ENCODE measurements around the gene PCDHGB3.

GRCh38 chr5:141413540-141414069 is 43.6 kb downstream of the PCDHGB3 start:
- TF ChIP-seq EP300 (IDR thresholded peaks at IDR 0.05; ENCODE audit: borderline replicate concordance) (no peak), ZBTB7A (IDR thresholded peaks at IDR 0.05; ENCODE audit: low read depth) (no peak), YY1 (IDR thresholded peaks at IDR 0.05; ENCODE audit: low read depth) (no peak), RAD21 (IDR thresholded peaks at IDR 0.05; ENCODE audit: low read depth) (no peak), TAF1 (IDR thresholded peaks at IDR 0.05; ENCODE audit: low read depth) (no peak)

Data from Ishikawa (cell line).